Measurements from ENCODE around the gene G6PD. TPM values are rescaled to one million over a fixed set of nuclear protein-coding genes. Genes with fewer than 3 reads are reported as not detected.

Gene G6PD
- total and polyA plus RNA-seq, 2 of the 8 experiments (the other 6 are each of a cell fraction or from before 2014, with no cell fraction given), result 47.3 to 55.1 TPM

DNA sequence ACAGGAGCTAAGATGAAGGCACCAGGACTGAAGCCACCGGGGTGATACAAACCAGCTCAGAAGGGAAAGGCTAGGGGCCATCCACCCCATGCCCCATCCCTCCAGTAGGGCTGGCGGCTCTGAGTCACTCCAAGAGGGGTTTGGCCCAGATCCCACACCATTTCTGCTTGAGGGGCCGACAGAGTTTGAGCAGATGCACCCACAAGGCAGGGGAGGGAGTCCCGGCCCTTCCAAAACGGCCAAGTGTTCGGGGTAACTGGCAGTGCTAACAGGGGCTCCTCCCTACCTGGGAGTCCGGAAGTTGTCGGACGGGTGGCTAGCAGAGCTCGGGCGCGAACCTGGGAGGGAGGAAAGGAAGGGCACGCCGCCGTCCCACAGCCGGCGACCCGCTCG is 56.6 kb downstream of the G6PD start:
- H2AFZ ChIP-seq (ENCODE audit: low read length), result no peak overlapping the region
- no peaks in the 10 kb centered on the region for H3K79me1 ChIP-seq (ENCODE audit: low read depth, low read length)
- H3K9me3 ChIP-seq (ENCODE audit: insufficient read depth in 2 of 2, low read depth in 1 of 2, low read length in 1 of 2), result no peaks in the 10 kb centered on the region
- peaks cover 1 to 2% of the 10 kb centered on the region in 2 experiments for H4K20me1 ChIP-seq (replicated peaks in 1 of 2; ENCODE audit: control insufficient read depth in 1 of 2, insufficient read depth in 2 of 2, low read length in 2 of 2)
- no peak overlapping the region for H2BK12ac ChIP-seq (ENCODE audit: low read depth, low read length)
- H4K5ac ChIP-seq (ENCODE audit: insufficient read length, low read depth, low read length), result no peak overlapping the region
- no peak overlapping the region for H3K27ac ChIP-seq (ENCODE audit: low read depth, low read length)
- 35% methylated on average over 5 of the region's 19 CpGs; no CpG with 5 or more reads in 1 of the 2 experiments for WGBS, 2 experiments (ENCODE audit: extremely low coverage in 1 of 2, insufficient coverage in 1 of 2, insufficient read length in 1 of 2, insufficient replicate concordance in 2 of 2, low coverage in 1 of 2, low lambda C conversion rate in 2 of 2, missing lambda C conversion rate in 1 of 2)
- no peak overlapping the region for H2BK120ac ChIP-seq (replicated peaks; ENCODE audit: low read depth, low read length)
- FAIRE-seq (no peak), DNase-seq (ENCODE audit: low read depth in 1 of 2, low spot score in 2 of 2) (peak in 1 of 2 experiments; percentile 50)
- CTCF ChIA-PET (ENCODE audit: partially characterized antibody), result interaction anchor here (1.4 to 2.7 kb wide), 5 partner anchors 15 to 117 kb away, joined by 3 to 14 read pairs (median 4); no protein-coding TSS in a partner anchor
- peak overlapping the region in 2 of 4 experiments; percentile 2 to 50; a peak in 2 of 7 replicates for H3K9ac ChIP-seq (replicated peaks in 1 of 4; ENCODE audit: extremely low read depth in 1 of 4, low read depth in 3 of 4, low read length in 3 of 4)
- peaks cover 0 to 3% (median 0%) of the 10 kb centered on the region in 4 experiments; a peak in 2 of 8 replicates for H3K36me3 ChIP-seq (ENCODE audit: control insufficient read depth in 2 of 4, insufficient read depth in 4 of 4, low read length in 3 of 4)
- no peak overlapping the region for H2BK20ac ChIP-seq (ENCODE audit: low read length)
- H3K4me1 ChIP-seq (replicated peaks in 1 of 4; ENCODE audit: control insufficient read depth in 3 of 4, insufficient read depth in 4 of 4, low read length in 3 of 4), result peaks cover 0 to 12% (median 3%) of the 10 kb centered on the region in 4 experiments; a peak in 4 of 7 replicates
- H2BK15ac ChIP-seq (ENCODE audit: low read length), result no peak overlapping the region
- H3K4me2 ChIP-seq (ENCODE audit: insufficient read depth in 1 of 2, low read depth in 2 of 2, low read length in 2 of 2), result peak overlapping the region; percentile 69 to 72
- H3K14ac ChIP-seq (ENCODE audit: insufficient read length), result no peak overlapping the region
- peak overlapping the region; percentile 33 to 63 (median 37); a peak in 7 of 8 replicates for H3K4me3 ChIP-seq (ENCODE audit: extremely low read depth in 1 of 4, insufficient read depth in 2 of 4, low read depth in 3 of 4, low read length in 4 of 4)
- H3K56ac ChIP-seq (replicated peaks; ENCODE audit: insufficient read length, low read depth, low read length), result no peak overlapping the region
- no peaks in the 10 kb centered on the region for H3K79me2 ChIP-seq (ENCODE audit: control insufficient read depth in 1 of 2, insufficient read depth in 2 of 2, low read length in 2 of 2)
- POLR2A ChIA-PET (ENCODE audit: partially characterized antibody), result interaction anchor here (0.6 to 1.9 kb wide), 14 partner anchors 9 to 459 kb away, joined by 3 to 7 read pairs (median 4); partner anchors contain the start of genes DNASE1L1 and IKBKG
- no peak overlapping the region for H3K4ac ChIP-seq (replicated peaks; ENCODE audit: insufficient read length, low read depth, low read length)
- no peak overlapping the region for H2BK5ac ChIP-seq (ENCODE audit: low read depth, low read length)
- H3K27me3 ChIP-seq (replicated peaks in 1 of 4; ENCODE audit: control insufficient read depth in 3 of 4, extremely low read depth in 1 of 4, insufficient read depth in 3 of 4, low read length in 3 of 4), result no peaks in the 10 kb centered on the region; a peak in 1 of 7 replicates
- H3K23me2 ChIP-seq (ENCODE audit: low read depth, low read length), result no peaks in the 10 kb centered on the region; the same call in 1 of the 2 replicates
- no peak overlapping the region; the same call in 1 of the 2 replicates for H4K8ac ChIP-seq (ENCODE audit: extremely low read depth, insufficient read depth, low read length)
- no peak overlapping the region for H2AK5ac ChIP-seq (ENCODE audit: low read depth, low read length)
- H3K18ac ChIP-seq (ENCODE audit: extremely low read depth, low read length), result no peak overlapping the region
- no peak overlapping the region for H3K23ac ChIP-seq (ENCODE audit: insufficient read length)
- no peak overlapping the region for H4K91ac ChIP-seq (replicated peaks; ENCODE audit: insufficient read length, low read length)
- no peak for TF ChIP-seq TBP (IDR thresholded peaks at IDR 0.05; ENCODE audit: low read depth, low read length)
- no peak for TF ChIP-seq RAD21 (IDR thresholded peaks at IDR 0.05 in 1 of 2, conservative IDR thresholded peaks at IDR 0.05 in 1 of 2; ENCODE audit: low read depth in 2 of 2, low read length in 2 of 2)
- no peak for TF ChIP-seq TCF12 (IDR thresholded peaks at IDR 0.05; ENCODE audit: low read depth, low read length)
- no peak for TF ChIP-seq CEBPB (IDR thresholded peaks at IDR 0.05; ENCODE audit: low read depth, low read length)
- TF ChIP-seq CREB1 (IDR thresholded peaks at IDR 0.05), result no peak
- TF ChIP-seq POU5F1 (IDR thresholded peaks at IDR 0.05; ENCODE audit: low read depth, low read length), result no peak
- no peak for TF ChIP-seq HDAC2 (IDR thresholded peaks at IDR 0.05; ENCODE audit: borderline replicate concordance in 1 of 2, low read depth in 2 of 2, low read length in 2 of 2)
- TF ChIP-seq, protein P1, sequence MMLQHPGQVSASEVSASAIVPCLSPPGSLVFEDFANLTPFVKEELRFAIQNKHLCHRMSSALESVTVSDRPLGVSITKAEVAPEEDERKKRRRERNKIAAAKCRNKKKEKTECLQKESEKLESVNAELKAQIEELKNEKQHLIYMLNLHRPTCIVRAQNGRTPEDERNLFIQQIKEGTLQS (IDR thresholded peaks at IDR 0.05; ENCODE audit: insufficient read depth, low read depth, low read length), result no peak
- TF ChIP-seq, protein P2, sequence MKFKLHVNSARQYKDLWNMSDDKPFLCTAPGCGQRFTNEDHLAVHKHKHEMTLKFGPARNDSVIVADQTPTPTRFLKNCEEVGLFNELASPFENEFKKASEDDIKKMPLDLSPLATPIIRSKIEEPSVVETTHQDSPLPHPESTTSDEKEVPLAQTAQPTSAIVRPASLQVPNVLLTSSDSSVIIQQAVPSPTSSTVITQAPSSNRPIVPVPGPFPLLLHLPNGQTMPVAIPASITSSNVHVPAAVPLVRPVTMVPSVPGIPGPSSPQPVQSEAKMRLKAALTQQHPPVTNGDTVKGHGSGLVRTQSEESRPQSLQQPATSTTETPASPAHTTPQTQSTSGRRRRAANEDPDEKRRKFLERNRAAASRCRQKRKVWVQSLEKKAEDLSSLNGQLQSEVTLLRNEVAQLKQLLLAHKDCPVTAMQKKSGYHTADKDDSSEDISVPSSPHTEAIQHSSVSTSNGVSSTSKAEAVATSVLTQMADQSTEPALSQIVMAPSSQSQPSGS (IDR thresholded peaks at IDR 0.05; ENCODE audit: low read length), result no peak
- no peak for TF ChIP-seq EP300 (IDR thresholded peaks at IDR 0.05; ENCODE audit: borderline replicate concordance in 1 of 2, low read depth in 2 of 2, low read length in 2 of 2)

All from H1 (cell line).